ENCODE results near the gene HOXD1.
A peak's percentile ranks its signal among the peaks of the same experiment; 100 is the strongest.

The HOXD1 gene

GRCh38 chr2:176187899-176188773, at the start of gene HOXD1:
HOXD1 (plus strand) TSS chr2:176188668; CDS start chr2:176188802, 134 bp downstream.
- peak; percentile 90 for DNase-seq

DNA sequence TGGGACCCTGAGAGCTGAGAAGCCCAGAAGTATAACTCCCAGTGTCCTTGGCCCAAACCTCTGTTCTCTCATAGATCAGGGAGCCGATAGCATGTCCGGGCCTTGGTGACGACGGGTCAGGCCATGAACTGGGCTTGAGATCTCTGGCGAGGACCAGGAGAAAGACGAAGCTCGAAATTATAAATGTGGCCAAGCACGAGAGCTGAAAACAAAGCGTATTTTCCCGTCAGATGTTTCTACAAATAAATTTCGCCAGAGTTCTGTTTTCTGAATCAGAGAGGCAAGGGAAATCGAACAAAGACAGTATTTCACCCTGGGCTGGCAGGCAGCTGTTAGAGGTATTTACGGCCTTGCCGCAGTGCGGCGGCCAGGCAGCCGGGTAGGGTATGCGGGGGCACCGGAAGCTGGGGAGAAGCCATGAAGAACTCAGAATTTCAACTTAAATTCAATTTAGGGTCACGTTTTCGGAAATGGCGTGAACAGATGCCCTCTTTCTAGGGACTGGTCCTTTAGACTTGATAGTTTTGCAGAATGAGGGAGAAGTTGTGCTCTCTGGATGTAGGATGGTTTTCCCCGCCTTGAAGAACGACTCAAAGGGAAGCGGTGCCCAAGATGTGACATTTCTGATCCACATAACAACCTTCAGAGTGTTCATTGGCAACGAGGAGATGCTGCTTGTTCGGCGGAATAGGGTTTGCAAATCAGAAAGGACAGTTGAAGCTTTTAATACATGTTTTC, 49.4 kb upstream of the HOXD1 start:
- DNase-seq = no peak

GRCh38 chr2:176139661-176140512, 48.6 kb upstream of the HOXD1 start:
- no peak for DNase-seq

- DNase-seq = peak; percentile 87
These were observed 47.8 kb upstream of the HOXD1 start for GRCh38 chr2:176140513-176141317.

- no peak for DNase-seq
These were observed 46.2 kb upstream of the HOXD1 start for GRCh38 chr2:176142281-176142680.

DNA sequence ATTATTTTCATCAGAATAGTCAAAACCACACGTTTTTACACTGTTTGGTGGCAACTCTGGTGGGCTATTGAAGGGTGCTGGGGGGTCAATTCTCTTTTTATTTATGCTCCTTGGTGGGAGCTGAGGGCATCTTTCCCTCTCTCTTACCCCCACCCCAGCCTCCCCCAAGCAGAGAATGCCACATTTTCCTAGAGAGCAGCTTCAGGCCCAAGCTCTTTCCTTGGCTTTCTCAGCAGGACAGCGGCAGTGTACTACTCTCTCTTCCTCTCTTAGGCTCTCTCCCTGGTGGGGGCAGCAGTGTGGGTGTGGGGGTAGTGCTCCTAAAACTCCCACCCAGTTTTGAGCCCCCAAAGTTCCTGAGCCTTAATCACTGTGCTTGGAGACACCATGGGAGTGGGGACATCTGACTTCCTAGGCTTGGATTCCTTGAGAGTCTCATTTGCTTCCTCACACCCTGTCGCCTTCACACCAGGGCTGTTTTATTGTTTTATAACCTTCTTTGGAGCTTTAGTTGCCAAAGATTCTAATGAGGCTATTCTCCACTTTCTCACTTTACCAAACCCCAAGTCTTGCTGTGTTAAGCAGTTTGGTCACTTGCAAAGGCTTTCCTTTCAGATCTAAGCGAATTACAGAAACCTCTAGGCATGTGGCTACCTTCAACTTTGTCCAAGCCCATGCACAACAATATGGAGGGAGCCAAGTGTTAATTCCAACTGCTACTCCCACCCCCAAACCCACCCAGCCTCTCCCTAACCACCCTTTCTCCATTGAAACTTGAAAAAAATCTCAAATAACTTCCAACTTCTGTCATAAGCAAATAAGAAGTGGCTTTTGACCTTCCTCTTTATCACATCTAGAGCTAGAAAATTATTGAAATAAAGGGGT, 43.1 kb upstream of the HOXD1 start:
- DNase-seq = no peak

- no peak for DNase-seq
These were observed 42.4 kb upstream of the HOXD1 start for GRCh38 chr2:176146101-176146500.

- DNase-seq = no peak
These were observed 41.8 kb upstream of the HOXD1 start for GRCh38 chr2:176146645-176147044.

- no peak for DNase-seq
These were observed 41.2 kb upstream of the HOXD1 start for GRCh38 chr2:176147210-176147799.

DNA sequence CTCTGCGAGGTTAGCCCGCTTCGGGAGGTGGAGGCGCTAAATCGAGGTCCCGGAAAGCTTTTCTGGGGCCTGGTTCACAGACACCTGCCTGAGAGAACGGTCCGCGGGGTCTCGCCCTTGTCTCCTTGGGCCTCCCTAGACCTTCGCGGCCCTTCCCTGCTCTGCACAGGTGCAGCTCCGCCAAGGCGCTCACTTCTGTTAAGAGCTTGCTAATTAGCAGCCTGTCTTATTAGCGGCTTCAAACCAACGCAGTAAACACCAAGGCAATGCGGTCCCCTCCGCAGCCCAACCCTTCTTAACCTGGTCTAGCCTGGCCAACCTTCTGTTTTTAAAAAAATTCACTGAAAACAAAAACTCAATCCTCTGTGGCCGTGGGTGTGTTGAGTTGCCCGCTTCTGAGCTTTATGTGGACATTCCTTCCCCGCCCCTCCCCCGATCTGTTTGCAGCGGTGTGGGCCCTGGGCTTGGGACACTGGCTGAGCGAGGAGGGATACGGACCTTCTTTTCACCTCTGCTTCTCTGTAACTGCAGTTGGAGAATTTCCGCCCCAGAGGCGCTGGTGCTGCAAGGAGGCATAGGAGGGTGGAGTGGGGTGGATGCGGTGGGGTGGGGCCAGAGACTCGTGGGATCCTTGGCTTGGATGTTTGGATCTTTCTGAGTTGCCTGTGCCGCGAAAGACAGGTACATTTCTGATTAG, 40.5 kb upstream of the HOXD1 start:
- no peak for DNase-seq

DNA sequence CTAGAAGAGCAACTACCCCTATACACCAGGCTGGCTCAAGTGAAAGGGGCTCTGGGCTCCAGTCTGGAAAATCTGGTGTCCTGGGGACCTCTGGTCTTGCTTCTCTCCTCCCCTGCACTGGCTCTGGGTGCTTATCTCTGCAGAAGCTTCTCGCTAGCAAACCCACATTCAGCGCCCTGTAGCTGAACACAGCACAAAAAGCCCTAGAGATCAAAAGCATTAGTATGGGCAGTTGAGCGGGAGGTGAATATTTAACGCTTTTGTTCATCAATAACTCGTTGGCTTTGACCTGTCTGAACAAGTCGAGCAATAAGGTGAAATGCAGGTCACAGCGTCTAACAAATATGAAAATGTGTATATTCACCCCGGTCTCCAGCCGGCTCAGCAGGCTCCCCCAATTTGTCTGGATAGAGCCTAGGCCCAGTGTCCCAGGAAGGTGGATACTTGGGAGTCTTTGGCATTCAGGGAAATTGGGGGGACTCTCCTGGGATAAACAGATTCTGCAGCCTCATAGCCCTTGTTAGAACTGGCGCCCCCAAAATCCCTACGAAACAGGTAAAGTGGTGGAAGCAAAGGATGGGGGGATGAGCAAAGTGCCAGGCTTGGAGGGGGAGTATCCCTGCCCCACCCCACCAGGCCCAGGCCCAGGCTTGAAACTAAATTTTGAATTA, 39.6 kb upstream of the HOXD1 start:
- DNase-seq = no peak

DNA sequence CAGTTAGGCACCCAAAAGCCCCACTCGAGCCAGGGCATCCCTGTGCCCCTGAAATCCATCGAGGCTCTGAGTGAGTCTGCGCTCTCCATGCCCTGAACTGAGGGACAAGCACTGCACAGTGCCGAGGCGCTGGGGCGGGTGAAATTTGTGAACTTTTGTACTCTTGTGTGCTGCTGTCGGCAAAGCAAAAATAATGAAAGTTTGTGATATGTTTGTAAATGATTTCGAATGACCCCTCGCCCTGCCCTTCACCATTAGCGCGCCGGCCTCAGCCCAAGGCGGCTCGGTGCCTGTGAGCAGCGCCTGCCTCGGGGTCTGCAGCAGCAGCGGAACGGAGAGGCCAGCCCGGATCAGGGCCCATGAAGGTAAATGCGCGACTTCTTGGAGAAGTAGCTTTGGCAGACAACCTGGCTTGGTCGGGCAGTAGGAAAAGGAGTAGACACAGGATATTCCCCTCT, 39.0 kb upstream of the HOXD1 start:
- DNase-seq = no peak

DNA sequence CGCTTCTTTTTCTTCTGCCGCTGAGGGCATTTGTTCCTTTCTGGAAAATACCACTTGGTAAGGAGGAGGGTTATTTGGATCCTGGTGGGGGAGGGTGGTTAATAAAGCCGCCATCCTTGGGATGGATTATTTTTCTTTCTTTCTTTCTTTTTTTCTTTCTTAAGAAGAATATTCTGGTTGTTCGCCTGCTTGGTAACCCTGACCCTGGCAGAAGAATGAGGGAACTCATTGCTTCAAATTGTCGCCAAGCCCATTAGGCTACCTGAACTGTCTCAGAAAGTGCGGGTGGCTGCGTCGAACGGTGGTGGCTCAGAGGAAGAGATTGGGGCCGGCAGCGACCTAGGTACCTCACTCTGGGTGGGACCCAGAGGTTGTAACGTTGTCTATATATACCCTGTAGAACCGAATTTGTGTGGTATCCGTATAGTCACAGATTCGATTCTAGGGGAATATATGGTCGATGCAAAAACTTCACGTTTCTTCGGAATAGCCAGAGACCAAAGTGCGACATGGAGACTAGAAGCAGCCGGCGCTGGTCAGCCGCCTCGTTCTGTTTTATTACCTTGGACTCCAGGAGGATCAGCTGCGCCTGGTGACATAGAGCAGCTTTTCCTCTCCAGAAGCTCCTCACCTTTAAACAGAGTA, 38.4 kb upstream of the HOXD1 start:
- DNase-seq = no peak

- no peak for DNase-seq
These were observed 37.7 kb upstream of the HOXD1 start for GRCh38 chr2:176150584-176151441.

GRCh38 chr2:176151442-176152287, 36.8 kb upstream of the HOXD1 start, which contains the start of gene HOXD4:
HOXD4 (plus strand) TSS chr2:176151550; CDS start chr2:176151634, 84 bp downstream.
- no peak for DNase-seq

DNA sequence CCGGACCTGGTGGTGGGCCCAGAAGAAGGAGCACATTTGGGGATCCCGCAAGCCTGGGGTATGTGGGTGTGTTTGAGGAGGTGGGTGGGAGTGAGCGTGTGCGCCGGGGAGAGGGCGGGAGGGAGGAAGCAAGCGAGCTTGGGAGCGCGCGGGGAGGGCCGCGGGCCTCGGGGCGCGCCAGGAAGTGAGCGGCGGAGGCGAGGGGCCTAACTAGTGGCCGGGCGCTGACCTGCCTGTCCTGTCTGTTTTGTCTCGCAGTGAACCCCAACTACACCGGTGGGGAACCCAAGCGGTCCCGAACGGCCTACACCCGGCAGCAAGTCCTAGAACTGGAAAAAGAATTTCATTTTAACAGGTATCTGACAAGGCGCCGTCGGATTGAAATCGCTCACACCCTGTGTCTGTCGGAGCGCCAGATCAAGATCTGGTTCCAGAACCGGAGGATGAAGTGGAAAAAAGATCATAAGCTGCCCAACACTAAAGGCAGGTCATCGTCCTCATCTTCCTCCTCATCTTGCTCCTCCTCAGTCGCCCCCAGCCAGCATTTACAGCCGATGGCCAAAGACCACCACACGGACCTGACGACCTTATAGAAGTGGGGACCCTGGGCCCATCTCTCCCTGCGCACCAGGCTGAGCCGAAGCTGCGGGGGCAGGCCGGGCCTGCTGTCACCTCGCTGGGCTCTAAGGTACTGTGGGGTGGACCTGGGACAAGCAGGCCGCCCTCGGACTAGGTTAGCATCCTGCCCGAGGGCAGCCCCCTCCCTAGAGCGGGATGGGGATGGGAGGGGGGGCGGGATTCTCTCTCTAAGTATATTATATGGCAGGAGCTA, 35.9 kb upstream of the HOXD1 start:
- no peak for DNase-seq
